ENCODE data around the gene RAB5IF. TPM values are rescaled to one million over a fixed set of nuclear protein-coding genes. Genes with fewer than 3 reads are reported as not detected.

RAB5IF gene
- total and polyA plus RNA-seq, 2 donors (not counting 1 experiment from before 2014, with no cell fraction given), result 41.4 to 69.4 TPM

DNA sequence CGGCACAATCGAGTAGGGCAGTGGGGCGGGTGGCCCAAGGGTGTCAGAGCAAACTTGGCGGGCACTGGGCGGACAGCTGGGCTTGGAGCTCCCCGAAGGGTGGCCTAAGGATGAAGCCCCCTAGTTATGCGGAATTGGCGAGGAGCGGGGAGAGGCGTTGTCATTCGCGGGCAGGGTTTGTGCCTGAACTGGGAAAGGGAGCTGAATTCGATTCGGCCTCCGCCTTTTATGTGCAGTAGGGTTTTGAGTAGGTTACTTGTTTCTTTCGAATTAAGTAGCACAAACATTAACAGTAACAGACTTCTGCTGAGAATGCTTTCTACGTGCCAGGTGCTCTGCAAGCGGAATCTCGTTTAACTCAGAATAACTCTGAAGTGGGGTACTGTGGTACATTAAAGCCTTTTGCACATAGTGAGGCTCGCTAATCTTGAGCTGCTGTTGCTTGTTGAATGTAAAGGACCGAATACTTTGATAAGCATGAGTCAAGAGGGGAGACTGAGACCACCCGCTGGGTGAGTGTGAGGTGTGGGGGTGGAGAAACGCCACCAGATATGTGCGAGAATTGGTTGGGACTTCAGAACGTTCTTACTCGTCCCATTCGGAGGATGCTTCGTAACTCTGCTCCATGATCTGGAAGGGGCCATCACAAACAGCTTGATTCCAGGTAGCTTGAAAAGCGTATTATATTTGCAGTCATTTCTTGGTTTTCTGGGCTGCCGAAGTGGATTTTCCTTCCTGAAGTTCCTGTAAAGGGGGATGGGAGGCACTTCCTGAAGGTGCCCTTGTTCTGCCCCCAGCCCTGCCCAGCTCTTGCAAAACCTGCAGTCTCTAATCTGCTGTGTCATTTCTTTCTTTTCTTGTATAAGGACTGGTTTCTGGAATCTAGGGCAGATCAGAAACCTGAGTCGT, 833 bp downstream of the RAB5IF start:
- H3K9me3 ChIP-seq (ENCODE audit: control extremely low read depth in 1 of 3, control insufficient read depth in 2 of 3, insufficient read depth in 1 of 3, low read length in 2 of 3), result no peaks in the 10 kb centered on the region
- peaks cover 5% of the 10 kb centered on the region for H4K20me1 ChIP-seq (ENCODE audit: control insufficient read depth, insufficient read depth, low read length, poor library complexity, severe bottlenecking)
- peak overlapping the region; percentile 69 to 89 for H3K27ac ChIP-seq (ENCODE audit: low read length in 2 of 2)
- peaks cover 22 to 33% of the 10 kb centered on the region in 2 donors for H3K4me1 ChIP-seq (ENCODE audit: control insufficient read depth in 2 of 2, insufficient read depth in 2 of 2, low read length in 2 of 2)
- WGBS (ENCODE audit: insufficient coverage), result 1% methylated on average over 21 of the region's 31 CpGs
- peak overlapping the region; percentile 81 for H3K4me2 ChIP-seq (replicated peaks; ENCODE audit: low read depth, low read length, poor library complexity, severe bottlenecking)
- H3K79me2 ChIP-seq (ENCODE audit: control insufficient read depth, insufficient read depth, low read length), result peaks cover 33% of the 10 kb centered on the region
- Mint-ChIP-seq H3K4me1 (peaks cover 45% of the 10 kb centered on the region), H3K27ac (peak overlapping the region; percentile 95), H3K27me3 (no peaks in the 10 kb centered on the region), H3K9me3 (ENCODE audit: insufficient read depth) (no peaks in the 10 kb centered on the region), H3K4me3 (peak overlapping the region; percentile 97)
- DNase-seq (no peak), ATAC-seq (ENCODE audit: low read depth) (no peak)
- CTCF ChIA-PET, result interaction anchor here (1.1 to 5.1 kb wide), 14 partner anchors 11 to 280 kb away, joined by 3 to 82 read pairs (median 6); partner anchors contain the start of genes DSN1, SLA2 and TGIF2
- intact Hi-C loops (cut with micrococcal nuclease), result loop anchor here (10.0 kb wide), 1 partner anchor 568 kb away; the partner anchor contains the start of genes MROH8 and RPN2
- H3K9ac ChIP-seq (ENCODE audit: low read length), result peak overlapping the region; percentile 93
- peak overlapping the region; percentile 72 to 97 (median 90) for H3K4me3 ChIP-seq (ENCODE audit: control extremely low read depth in 1 of 5, extremely low read depth in 1 of 5, insufficient read depth in 1 of 5, low read depth in 2 of 5, low read length in 4 of 5)
- peak overlapping the region; percentile 85 for H2AFZ ChIP-seq (ENCODE audit: insufficient read depth, low read depth, low read length, poor library complexity, severe bottlenecking)
- POLR2A ChIA-PET, result interaction anchor here (0.6 to 4.2 kb wide), 9 partner anchors 11 to 231 kb away, joined by 3 to 98 read pairs (median 4); partner anchors contain the start of genes DSN1, MYL9, NDRG3 and TGIF2
- TF ChIP-seq CTCF (IDR thresholded peaks at IDR 0.05), result no peak
- TF ChIP-seq EZH2 (IDR thresholded peaks at IDR 0.05; ENCODE audit: borderline replicate concordance, insufficient read depth, low read depth, low read length, poor library complexity, severe bottlenecking), result no peak
- H3K36me3 ChIP-seq (replicated peaks in 1 of 2; ENCODE audit: control extremely low read depth in 1 of 2, control insufficient read depth in 1 of 2, extremely low read depth in 1 of 2, insufficient read depth in 2 of 2, low read length in 1 of 2), result peaks cover 0 to 27% of the 10 kb centered on the region in 2 experiments
- H3K27me3 ChIP-seq (replicated peaks in 1 of 4; ENCODE audit: control extremely low read depth in 1 of 4, control insufficient read depth in 3 of 4, insufficient read depth in 4 of 4, low read length in 3 of 4), result no peaks in the 10 kb centered on the region
